SK-N-SH treated with all-trans-retinoic acid at 6 μM for 48 hours (cell line): Measurements from ENCODE around the gene DHODH.

ENCODE experiments used
- ATAC-seq: fragments of 200-7000 bp; cut with Tn5 transposase; 3 replicates; pipeline ENCODE4 v1.9.1; 2020; ENCODE audit warnings: mild to moderate bottlenecking, moderate library complexity
- BACH2 ChIP-seq: fragments of 250-450 bp; sonication (Bioruptor Pico); IDR thresholded peaks from 2 replicates; pipeline ENCODE4 v1.9.0; 2021; ENCODE audit warnings: mild to moderate bottlenecking, borderline replicate concordance
- CSDC2 ChIP-seq: fragments of 250-450 bp; sonication (Bioruptor Pico); IDR thresholded peaks from 2 replicates; pipeline ENCODE4 v1.5.0; 2020; ENCODE audit warnings: mild to moderate bottlenecking, moderate library complexity
- ESRRG ChIP-seq: fragments of 250-450 bp; sonication (Bioruptor Pico); IDR thresholded peaks from 2 replicates; pipeline ENCODE4 v1.6.1; 2021; ENCODE audit warnings: mild to moderate bottlenecking
- ISL1 ChIP-seq: fragments of 250-450 bp; sonication (Bioruptor Pico); IDR thresholded peaks from 2 replicates; pipeline ENCODE4 v2.1.2; 2022; ENCODE audit warnings: mild to moderate bottlenecking, moderate library complexity
- OSR1 ChIP-seq: fragments of 250-450 bp; sonication (Bioruptor Pico); IDR thresholded peaks from 2 replicates; pipeline ENCODE4 v1.8.0; 2022; ENCODE audit warnings: moderate library complexity, mild to moderate bottlenecking, inconsistent platforms
- PPARA ChIP-seq: fragments of 250-450 bp; sonication (Bioruptor Pico); IDR thresholded peaks from 2 replicates; pipeline ENCODE4 v1.5.0; 2020; ENCODE audit warnings: mild to moderate bottlenecking, borderline replicate concordance
- RARB ChIP-seq: fragments of 250-450 bp; sonication (Bioruptor Pico); IDR thresholded peaks from 2 replicates; pipeline ENCODE4 v1.8.0; 2021; ENCODE audit warnings: mild to moderate bottlenecking, moderate library complexity
- SNAI2 ChIP-seq: fragments of 250-450 bp; sonication (Bioruptor Pico); IDR thresholded peaks from 2 replicates; pipeline ENCODE4 v1.5.0; 2020; ENCODE audit warnings: mild to moderate bottlenecking, moderate library complexity
- TCF4 ChIP-seq: fragments of 250-450 bp; sonication (Bioruptor Pico); IDR thresholded peaks from 2 replicates; pipeline ENCODE4 v1.8.0; 2021; ENCODE audit warnings: mild to moderate bottlenecking, moderate library complexity, borderline replicate concordance
- TOX ChIP-seq: fragments of 250-450 bp; sonication (Bioruptor Pico); IDR thresholded peaks from 2 replicates; pipeline ENCODE4 v1.8.0; 2021; ENCODE audit warnings: mild to moderate bottlenecking, moderate library complexity, borderline replicate concordance
- ZC3H10 ChIP-seq: fragments of 250-450 bp; sonication (Bioruptor Pico); IDR thresholded peaks from 2 replicates; pipeline ENCODE4 v1.5.1; 2021; ENCODE audit warnings: mild to moderate bottlenecking, moderate library complexity
- ZFP3 ChIP-seq: fragments of 250-450 bp; sonication (Bioruptor Pico); IDR thresholded peaks from 2 replicates; pipeline ENCODE4 v1.5.0; 2020; ENCODE audit warnings: mild to moderate bottlenecking, moderate library complexity
- ZFP30 ChIP-seq: fragments of 450-650 bp; formaldehyde crosslinking; IDR thresholded peaks from 2 replicates; pipeline ENCODE4 v1.5.0; 2022; ENCODE audit warnings: mild to moderate bottlenecking, moderate library complexity
- ZNF565 ChIP-seq: fragments of 450-650 bp; formaldehyde crosslinking; conservative IDR thresholded peaks from 2 replicates; pipeline ENCODE4 v1.5.0; 2020; ENCODE audit warnings: low read depth, mild to moderate bottlenecking, moderate library complexity
- ZNF70 ChIP-seq: fragments of 450-650 bp; formaldehyde crosslinking; IDR thresholded peaks from 2 replicates; pipeline ENCODE4 v1.5.0; 2020; ENCODE audit warnings: mild to moderate bottlenecking, moderate library complexity
- TF ChIP-seq, protein P1 (sequence below): fragments of 250-450 bp; sonication (Bioruptor Pico); IDR thresholded peaks from 2 replicates; pipeline ENCODE4 v1.5.0; 2020; ENCODE audit warnings: mild to moderate bottlenecking, moderate library complexity
- TF ChIP-seq, protein P2 (sequence below): fragments of 250-450 bp; sonication (Bioruptor Pico); IDR thresholded peaks from 2 replicates; pipeline ENCODE4 v1.8.0; 2021; ENCODE audit warnings: low read depth, mild to moderate bottlenecking, moderate library complexity, borderline replicate concordance
- TF ChIP-seq, protein P3 (sequence below): fragments of 250-450 bp; sonication (Bioruptor Pico); IDR thresholded peaks from 2 replicates; pipeline ENCODE4 v1.8.0; 2020; ENCODE audit warnings: mild to moderate bottlenecking, moderate library complexity, borderline replicate concordance
- TF ChIP-seq, protein P4 (sequence below): fragments of 250-450 bp; sonication (Bioruptor Pico); IDR thresholded peaks from 2 replicates; pipeline ENCODE4 v1.5.1; 2021; ENCODE audit warnings: mild to moderate bottlenecking, moderate library complexity

DHODH gene

DNA sequence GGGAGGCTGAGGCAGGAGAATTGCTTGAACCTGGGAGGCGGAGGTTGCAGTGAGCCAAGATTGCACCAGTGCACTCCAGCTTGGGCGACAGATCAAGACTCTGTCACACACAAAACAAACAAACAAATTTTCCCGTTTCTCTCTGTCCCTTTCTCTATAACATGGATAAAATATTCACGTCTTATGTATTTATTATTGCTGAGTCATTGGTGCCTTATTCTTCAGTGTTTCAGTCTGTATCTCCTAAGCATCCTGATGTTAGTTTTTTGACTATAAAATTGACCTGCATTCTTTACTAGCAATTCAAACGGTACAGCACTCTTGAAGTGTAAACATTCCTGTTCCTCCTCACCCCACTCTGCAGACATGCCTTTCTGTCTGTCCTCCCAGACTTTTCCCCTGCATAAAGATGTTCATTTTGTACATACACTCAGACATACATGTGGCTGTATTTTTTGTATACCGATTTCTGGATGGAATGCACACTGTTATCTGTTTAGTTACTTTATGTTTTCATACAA lies 16.4 kb downstream of the DHODH start:
- no peak for ATAC-seq
- TF ChIP-seq SNAI2 (CRISPR knock-in tag), result no peak
- TF ChIP-seq, protein P1, sequence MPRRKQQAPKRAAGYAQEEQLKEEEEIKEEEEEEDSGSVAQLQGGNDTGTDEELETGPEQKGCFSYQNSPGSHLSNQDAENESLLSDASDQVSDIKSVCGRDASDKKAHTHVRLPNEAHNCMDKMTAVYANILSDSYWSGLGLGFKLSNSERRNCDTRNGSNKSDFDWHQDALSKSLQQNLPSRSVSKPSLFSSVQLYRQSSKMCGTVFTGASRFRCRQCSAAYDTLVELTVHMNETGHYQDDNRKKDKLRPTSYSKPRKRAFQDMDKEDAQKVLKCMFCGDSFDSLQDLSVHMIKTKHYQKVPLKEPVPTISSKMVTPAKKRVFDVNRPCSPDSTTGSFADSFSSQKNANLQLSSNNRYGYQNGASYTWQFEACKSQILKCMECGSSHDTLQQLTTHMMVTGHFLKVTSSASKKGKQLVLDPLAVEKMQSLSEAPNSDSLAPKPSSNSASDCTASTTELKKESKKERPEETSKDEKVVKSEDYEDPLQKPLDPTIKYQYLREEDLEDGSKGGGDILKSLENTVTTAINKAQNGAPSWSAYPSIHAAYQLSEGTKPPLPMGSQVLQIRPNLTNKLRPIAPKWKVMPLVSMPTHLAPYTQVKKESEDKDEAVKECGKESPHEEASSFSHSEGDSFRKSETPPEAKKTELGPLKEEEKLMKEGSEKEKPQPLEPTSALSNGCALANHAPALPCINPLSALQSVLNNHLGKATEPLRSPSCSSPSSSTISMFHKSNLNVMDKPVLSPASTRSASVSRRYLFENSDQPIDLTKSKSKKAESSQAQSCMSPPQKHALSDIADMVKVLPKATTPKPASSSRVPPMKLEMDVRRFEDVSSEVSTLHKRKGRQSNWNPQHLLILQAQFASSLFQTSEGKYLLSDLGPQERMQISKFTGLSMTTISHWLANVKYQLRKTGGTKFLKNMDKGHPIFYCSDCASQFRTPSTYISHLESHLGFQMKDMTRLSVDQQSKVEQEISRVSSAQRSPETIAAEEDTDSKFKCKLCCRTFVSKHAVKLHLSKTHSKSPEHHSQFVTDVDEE (CRISPR knock-in tag), result no peak
- no peak for TF ChIP-seq TOX (CRISPR knock-in tag)
- TF ChIP-seq ZC3H10 (CRISPR knock-in tag), result no peak
- TF ChIP-seq RARB (CRISPR knock-in tag), result no peak
- TF ChIP-seq, protein P2, sequence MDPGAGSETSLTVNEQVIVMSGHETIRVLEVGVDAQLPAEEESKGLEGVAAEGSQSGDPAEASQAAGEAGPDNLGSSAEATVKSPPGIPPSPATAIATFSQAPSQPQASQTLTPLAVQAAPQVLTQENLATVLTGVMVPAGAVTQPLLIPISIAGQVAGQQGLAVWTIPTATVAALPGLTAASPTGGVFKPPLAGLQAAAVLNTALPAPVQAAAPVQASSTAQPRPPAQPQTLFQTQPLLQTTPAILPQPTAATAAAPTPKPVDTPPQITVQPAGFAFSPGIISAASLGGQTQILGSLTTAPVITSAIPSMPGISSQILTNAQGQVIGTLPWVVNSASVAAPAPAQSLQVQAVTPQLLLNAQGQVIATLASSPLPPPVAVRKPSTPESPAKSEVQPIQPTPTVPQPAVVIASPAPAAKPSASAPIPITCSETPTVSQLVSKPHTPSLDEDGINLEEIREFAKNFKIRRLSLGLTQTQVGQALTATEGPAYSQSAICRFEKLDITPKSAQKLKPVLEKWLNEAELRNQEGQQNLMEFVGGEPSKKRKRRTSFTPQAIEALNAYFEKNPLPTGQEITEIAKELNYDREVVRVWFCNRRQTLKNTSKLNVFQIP (CRISPR knock-in tag), result no peak
- TF ChIP-seq ZNF70 (CRISPR knock-in tag), result no peak
- TF ChIP-seq ISL1 (CRISPR knock-in tag), result no peak
- no peak for TF ChIP-seq BACH2 (CRISPR knock-in tag)
- TF ChIP-seq ZFP30, result no peak
- TF ChIP-seq CSDC2, result no peak
- TF ChIP-seq ESRRG (CRISPR knock-in tag), result no peak
- TF ChIP-seq TCF4 (CRISPR knock-in tag), result no peak

DNA sequence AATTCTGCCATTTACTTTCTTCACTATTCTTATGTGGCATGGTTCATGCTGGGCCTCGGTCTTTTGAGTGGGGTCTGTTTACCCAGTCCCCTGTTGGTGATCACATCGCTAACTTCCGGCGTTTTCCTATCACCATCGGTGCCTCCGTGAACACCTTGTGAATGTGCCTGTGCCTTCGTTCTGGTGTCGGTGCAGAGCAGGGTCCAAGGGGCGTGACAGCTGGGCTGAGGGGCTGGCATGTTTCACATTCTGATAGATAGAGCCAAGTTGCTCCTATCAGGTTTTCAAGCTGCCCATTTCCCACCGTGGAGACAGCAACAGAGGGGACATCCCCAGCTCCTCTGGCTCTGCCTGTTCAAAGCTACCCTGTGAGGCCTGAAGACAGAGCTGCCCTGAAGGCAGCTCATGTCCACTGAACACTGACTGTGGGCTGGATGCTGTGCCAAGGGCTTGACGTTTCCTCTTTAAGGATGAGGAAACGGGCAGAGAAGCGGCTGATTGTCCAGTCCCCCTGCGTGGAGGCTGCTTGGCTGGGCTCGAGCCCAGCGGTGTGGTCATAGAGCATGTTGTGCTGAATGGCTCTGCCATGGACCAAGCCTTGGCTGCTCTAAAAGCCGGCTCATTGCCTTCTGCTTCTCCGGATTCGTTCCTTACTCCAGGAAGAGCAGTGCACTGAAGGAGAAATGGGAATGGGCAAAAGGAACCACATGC lies 17.0 kb downstream of the DHODH start:
- no peak for TF ChIP-seq TCF4 (CRISPR knock-in tag)
- TF ChIP-seq ZFP3, result no peak
- TF ChIP-seq OSR1 (CRISPR knock-in tag), result no peak
- TF ChIP-seq, protein P3, sequence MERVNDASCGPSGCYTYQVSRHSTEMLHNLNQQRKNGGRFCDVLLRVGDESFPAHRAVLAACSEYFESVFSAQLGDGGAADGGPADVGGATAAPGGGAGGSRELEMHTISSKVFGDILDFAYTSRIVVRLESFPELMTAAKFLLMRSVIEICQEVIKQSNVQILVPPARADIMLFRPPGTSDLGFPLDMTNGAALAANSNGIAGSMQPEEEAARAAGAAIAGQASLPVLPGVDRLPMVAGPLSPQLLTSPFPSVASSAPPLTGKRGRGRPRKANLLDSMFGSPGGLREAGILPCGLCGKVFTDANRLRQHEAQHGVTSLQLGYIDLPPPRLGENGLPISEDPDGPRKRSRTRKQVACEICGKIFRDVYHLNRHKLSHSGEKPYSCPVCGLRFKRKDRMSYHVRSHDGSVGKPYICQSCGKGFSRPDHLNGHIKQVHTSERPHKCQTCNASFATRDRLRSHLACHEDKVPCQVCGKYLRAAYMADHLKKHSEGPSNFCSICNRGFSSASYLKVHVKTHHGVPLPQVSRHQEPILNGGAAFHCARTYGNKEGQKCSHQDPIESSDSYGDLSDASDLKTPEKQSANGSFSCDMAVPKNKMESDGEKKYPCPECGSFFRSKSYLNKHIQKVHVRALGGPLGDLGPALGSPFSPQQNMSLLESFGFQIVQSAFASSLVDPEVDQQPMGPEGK (CRISPR knock-in tag), result no peak
- TF ChIP-seq RARB (CRISPR knock-in tag), result no peak

DNA sequence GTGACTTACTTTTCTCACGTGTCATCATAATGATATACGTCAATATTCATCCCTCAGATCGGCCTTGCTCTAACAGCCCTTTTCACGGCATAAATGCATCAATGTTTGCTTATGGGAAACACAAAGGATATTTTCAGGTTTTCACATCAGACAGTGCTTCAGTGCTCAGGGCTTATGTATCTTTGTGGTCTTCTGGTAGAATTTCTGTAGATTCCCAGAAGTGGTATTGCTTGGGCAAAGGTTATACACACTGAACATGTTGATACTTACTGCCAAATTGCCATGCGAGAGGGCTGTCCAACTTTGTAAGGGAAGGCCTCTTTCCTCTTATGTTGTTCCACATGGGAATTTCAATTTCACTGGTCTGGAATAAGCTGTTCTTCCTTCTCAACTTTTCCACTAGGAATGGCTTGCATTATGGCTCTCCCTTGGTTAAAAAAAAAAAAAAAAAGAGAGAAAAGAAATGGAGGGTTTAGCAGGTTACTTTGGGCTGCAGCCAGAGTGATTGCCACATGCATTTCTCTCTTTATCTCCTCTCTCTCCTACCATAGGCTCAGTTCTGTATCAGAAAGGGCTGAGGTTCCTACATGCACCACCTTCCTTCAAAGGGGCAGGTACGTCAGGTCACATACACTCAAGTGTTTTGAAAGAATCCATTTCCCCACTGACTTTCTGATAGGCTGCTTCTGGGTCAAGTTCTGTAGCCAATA lies 19.3 kb downstream of the DHODH start:
- no peak for ATAC-seq
- TF ChIP-seq, protein P2 (CRISPR knock-in tag), result no peak
- TF ChIP-seq ZNF565 (CRISPR knock-in tag) (no peak), ISL1 (CRISPR knock-in tag) (no peak), ZC3H10 (CRISPR knock-in tag) (no peak), ZNF70 (CRISPR knock-in tag) (no peak), OSR1 (CRISPR knock-in tag) (no peak), PPARA (no peak), ESRRG (CRISPR knock-in tag) (no peak)
- TF ChIP-seq, protein P4, sequence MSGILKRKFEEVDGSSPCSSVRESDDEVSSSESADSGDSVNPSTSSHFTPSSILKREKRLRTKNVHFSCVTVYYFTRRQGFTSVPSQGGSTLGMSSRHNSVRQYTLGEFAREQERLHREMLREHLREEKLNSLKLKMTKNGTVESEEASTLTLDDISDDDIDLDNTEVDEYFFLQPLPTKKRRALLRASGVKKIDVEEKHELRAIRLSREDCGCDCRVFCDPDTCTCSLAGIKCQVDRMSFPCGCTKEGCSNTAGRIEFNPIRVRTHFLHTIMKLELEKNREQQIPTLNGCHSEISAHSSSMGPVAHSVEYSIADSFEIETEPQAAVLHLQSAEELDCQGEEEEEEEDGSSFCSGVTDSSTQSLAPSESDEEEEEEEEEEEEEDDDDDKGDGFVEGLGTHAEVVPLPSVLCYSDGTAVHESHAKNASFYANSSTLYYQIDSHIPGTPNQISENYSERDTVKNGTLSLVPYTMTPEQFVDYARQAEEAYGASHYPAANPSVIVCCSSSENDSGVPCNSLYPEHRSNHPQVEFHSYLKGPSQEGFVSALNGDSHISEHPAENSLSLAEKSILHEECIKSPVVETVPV (CRISPR knock-in tag), result no peak

More for the DNA sequence above, 17.0 kb downstream of the DHODH start:
- ATAC-seq, result no peak
